Transverse colon (tissue), 4 donors: ENCODE measurements around the gene BORCS8.

Experiments
- CTCF ChIP-seq, 5 experiments: fragments of 200-600 bp in 3 of 5; fragments of 450-650 bp in 2 of 5; sonication (generic) in 3 of 5; IDR thresholded peaks; 1 replicate in 2 of 5; 2 replicates in 3 of 5; pipeline ENCODE4 v1.5.1; 2016 to 2017; ENCODE audit warnings: antibody characterized with exemption in 5 of 5, inconsistent platforms in 3 of 5, mild to moderate bottlenecking in 2 of 5, moderate library complexity in 1 of 5
- EP300 ChIP-seq: sonication (generic); formaldehyde crosslinking; IDR thresholded peaks from one replicate; pipeline ENCODE4 v1.6.1; 2017; ENCODE audit warnings: antibody characterized with exemption, low read depth
- POLR2A ChIP-seq: fragments of 450-650 bp; IDR thresholded peaks from one replicate; pipeline ENCODE4 v1.6.1; 2016; ENCODE audit warnings: antibody characterized with exemption, mild to moderate bottlenecking, moderate library complexity
- POLR2AphosphoS5 ChIP-seq, 3 donors: sonication (generic); formaldehyde crosslinking; IDR thresholded peaks; one replicate each; pipeline ENCODE4 v1.6.1; 2016; ENCODE audit warnings: antibody characterized with exemption in 3 of 3

- TF ChIP-seq CTCF (IDR thresholded peaks at IDR 0.05) (no peak), POLR2AphosphoS5 (IDR thresholded peaks at IDR 0.05) (no peak), EP300 (no peak), POLR2A (no peak)
These were observed 35.3 kb upstream of the BORCS8 start for GRCh38 chr19:19227217-19227616.
